ENCODE results near the gene GABRB1.

The GABRB1 gene

DNA sequence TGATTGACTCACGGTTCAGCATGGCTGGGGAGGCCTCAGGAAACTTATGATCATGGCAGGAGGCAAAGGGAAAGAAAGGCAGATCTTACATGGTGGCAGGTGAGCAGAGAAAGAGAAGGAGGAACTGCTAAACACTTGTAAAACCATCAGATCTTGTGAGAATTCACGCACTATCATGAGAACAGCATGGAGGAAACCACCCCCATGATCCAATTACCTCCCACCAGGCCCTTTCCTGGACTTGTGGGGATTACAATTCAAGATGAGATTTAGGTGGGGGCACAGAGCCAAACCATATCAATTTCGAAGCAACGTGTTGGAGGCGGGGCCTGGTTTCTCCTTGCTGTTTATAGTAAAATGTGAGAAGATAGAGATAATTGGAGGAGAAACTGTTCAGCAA, 167.4 kb downstream of the GABRB1 start:
- peaks cover 5% of the 10 kb centered on the region for H3K9me3 Mint-ChIP-seq
- no peaks in the 10 kb centered on the region for H3K36me3 Mint-ChIP-seq
- no peak for ATAC-seq
- H3K27ac Mint-ChIP-seq, result no peak overlapping the region
- H3K4me3 Mint-ChIP-seq, result no peak overlapping the region
- no peaks in the 10 kb centered on the region for H3K27me3 Mint-ChIP-seq
- no peaks in the 10 kb centered on the region for H3K4me1 Mint-ChIP-seq

- Mint-ChIP-seq H3K27me3 (no peaks in the 10 kb centered on the region), H3K36me3 (no peaks in the 10 kb centered on the region), H3K27ac (no peak overlapping the region), H3K9me3 (peaks cover 5% of the 10 kb centered on the region), H3K4me1 (no peaks in the 10 kb centered on the region), H3K4me3 (no peak overlapping the region)
- no peak for ATAC-seq
These were observed 172.2 kb downstream of the GABRB1 start for GRCh38 chr4:47203593-47203992.

DNA sequence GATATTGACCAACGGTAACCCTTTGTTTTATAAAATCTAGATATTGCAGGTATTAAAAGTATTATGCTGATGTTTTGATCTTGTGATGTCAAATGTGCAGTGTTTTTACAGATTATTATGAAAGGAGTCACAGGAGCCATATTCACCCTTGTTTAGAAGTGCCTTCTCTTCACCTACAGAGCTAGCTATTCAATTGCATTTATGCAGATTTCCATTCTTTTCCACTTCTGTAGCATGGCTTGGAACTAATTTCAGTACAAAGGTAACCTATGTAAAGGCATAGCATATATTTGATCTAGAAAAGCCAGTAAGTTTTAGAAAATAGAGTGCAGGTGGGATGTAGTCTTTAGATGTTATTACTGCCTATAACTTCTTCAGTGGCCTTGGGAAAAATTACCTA, 176.2 kb downstream of the GABRB1 start:
- H3K27ac Mint-ChIP-seq, result no peak overlapping the region
- no peak for ATAC-seq
- H3K4me1 Mint-ChIP-seq, result no peaks in the 10 kb centered on the region
- H3K9me3 Mint-ChIP-seq, result no peaks in the 10 kb centered on the region
- H3K27me3 Mint-ChIP-seq, result no peaks in the 10 kb centered on the region
- no peaks in the 10 kb centered on the region for H3K36me3 Mint-ChIP-seq
- no peak overlapping the region for H3K4me3 Mint-ChIP-seq

DNA sequence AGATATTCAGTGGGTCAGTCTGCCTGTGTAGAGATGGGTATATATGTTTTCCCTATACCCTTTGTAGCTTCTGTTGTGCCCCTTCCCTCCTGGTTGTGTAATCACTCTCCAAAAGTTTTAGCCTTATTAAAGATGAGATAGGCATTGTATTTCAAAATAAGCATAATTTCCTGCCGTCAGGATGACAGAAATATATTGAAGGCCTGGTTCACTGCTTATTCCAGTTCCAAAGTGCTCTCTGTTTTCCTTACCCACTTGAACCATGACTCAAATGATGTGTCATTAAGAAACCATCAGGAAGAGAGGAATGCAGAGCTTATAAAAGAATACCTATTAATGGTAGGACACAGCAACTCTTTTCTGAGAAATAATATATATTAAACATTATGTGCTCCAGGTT, 178.5 kb downstream of the GABRB1 start:
- no peaks in the 10 kb centered on the region for H3K27me3 Mint-ChIP-seq
- no peaks in the 10 kb centered on the region for H3K4me1 Mint-ChIP-seq
- H3K36me3 Mint-ChIP-seq, result no peaks in the 10 kb centered on the region
- H3K9me3 Mint-ChIP-seq, result no peaks in the 10 kb centered on the region
- no peak overlapping the region for H3K27ac Mint-ChIP-seq
- H3K4me3 Mint-ChIP-seq, result no peak overlapping the region
- ATAC-seq, result no peak

GRCh38 chr4:47210828-47211227, 179.5 kb downstream of the GABRB1 start:
- no peaks in the 10 kb centered on the region for H3K9me3 Mint-ChIP-seq

GRCh38 chr4:47213106-47213505, 181.7 kb downstream of the GABRB1 start:
- Mint-ChIP-seq H3K36me3 (no peaks in the 10 kb centered on the region), H3K4me1 (no peaks in the 10 kb centered on the region), H3K9me3 (no peaks in the 10 kb centered on the region), H3K27ac (no peak overlapping the region), H3K27me3 (no peaks in the 10 kb centered on the region), H3K4me3 (no peak overlapping the region)
- no peak for ATAC-seq

More at GRCh38 chr4:47210828-47211227, 179.5 kb downstream of the GABRB1 start:
- Mint-ChIP-seq H3K4me3 (no peak overlapping the region), H3K36me3 (no peaks in the 10 kb centered on the region), H3K27ac (no peak overlapping the region), H3K27me3 (no peaks in the 10 kb centered on the region), H3K4me1 (no peaks in the 10 kb centered on the region)
- no peak for ATAC-seq

DNA sequence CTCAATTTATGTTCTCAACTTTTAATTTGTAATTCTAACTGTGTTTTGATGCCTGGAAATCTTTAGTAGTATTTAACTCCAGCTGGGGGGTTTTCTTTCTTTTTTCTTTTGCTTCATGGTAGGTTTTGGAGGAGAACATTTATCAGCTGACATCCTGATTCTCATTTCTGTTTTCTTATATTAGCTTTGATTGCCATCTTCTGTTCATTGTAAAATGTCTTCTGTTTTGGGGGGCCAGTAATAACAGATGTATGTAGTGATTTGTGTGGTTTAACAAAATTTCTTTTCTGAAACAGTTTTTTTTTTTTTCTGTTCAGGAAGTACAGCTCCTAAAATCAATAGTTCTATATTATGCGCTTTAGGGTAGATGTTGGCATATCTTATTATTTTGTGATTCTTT, 182.2 kb downstream of the GABRB1 start:
- no peaks in the 10 kb centered on the region for H3K4me1 Mint-ChIP-seq
- H3K36me3 Mint-ChIP-seq, result no peaks in the 10 kb centered on the region
- no peak for ATAC-seq
- no peaks in the 10 kb centered on the region for H3K27me3 Mint-ChIP-seq
- no peak overlapping the region for H3K27ac Mint-ChIP-seq
- H3K4me3 Mint-ChIP-seq, result no peak overlapping the region
- no peaks in the 10 kb centered on the region for H3K9me3 Mint-ChIP-seq

- H3K9me3 Mint-ChIP-seq, result no peaks in the 10 kb centered on the region
- ATAC-seq, result no peak
- no peaks in the 10 kb centered on the region for H3K4me1 Mint-ChIP-seq
- H3K36me3 Mint-ChIP-seq, result no peaks in the 10 kb centered on the region
- H3K27me3 Mint-ChIP-seq, result no peaks in the 10 kb centered on the region
- no peak overlapping the region for H3K4me3 Mint-ChIP-seq
- H3K27ac Mint-ChIP-seq, result no peak overlapping the region
These were observed 182.6 kb downstream of the GABRB1 start for GRCh38 chr4:47213971-47214370.

DNA sequence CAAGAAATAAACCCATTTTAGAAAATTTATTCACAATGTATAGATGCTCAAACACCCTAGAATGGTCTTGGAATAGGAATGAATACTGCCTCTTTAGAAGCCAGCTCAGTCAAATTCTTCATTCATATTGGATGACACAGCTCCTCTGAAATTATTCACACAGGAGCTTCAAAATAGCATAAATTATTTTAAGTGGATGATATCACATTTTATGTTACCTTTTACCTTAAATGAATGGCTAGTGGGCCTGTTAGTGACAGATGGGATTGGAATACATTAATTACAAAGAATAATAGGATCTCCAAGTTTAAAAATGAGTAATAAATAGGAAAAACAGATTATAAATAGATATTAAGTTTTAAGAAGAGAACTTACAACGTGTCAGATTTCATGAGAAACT, 184.4 kb downstream of the GABRB1 start:
- H3K27ac Mint-ChIP-seq, result no peak overlapping the region
- no peaks in the 10 kb centered on the region for H3K9me3 Mint-ChIP-seq
- no peaks in the 10 kb centered on the region for H3K4me1 Mint-ChIP-seq
- ATAC-seq, result no peak
- no peak overlapping the region for H3K4me3 Mint-ChIP-seq
- H3K27me3 Mint-ChIP-seq, result peaks cover 9% of the 10 kb centered on the region
- H3K36me3 Mint-ChIP-seq, result no peaks in the 10 kb centered on the region

DNA sequence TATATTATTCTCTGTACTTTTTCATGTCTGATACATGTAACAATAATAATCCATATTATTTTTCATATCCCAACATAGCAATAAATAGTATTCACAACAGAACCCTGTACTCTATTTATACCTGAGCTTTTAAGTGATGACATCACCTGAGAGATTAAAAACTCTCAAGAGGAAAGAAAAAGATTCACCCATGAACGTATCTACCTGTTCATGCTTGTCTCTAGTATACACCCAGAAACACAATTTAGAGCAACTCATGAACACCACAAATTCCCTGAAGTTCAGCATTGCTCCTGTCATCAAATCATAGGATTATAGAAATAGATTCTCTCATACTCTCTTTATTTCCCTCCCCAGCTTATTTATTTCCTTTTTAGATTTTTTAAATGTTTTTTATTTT, 185.9 kb downstream of the GABRB1 start:
- H3K27me3 Mint-ChIP-seq, result peaks cover 9% of the 10 kb centered on the region
- H3K4me3 Mint-ChIP-seq, result no peak overlapping the region
- no peak for ATAC-seq
- no peak overlapping the region for H3K27ac Mint-ChIP-seq
- no peaks in the 10 kb centered on the region for H3K4me1 Mint-ChIP-seq
- H3K36me3 Mint-ChIP-seq, result no peaks in the 10 kb centered on the region
- H3K9me3 Mint-ChIP-seq, result no peaks in the 10 kb centered on the region

DNA sequence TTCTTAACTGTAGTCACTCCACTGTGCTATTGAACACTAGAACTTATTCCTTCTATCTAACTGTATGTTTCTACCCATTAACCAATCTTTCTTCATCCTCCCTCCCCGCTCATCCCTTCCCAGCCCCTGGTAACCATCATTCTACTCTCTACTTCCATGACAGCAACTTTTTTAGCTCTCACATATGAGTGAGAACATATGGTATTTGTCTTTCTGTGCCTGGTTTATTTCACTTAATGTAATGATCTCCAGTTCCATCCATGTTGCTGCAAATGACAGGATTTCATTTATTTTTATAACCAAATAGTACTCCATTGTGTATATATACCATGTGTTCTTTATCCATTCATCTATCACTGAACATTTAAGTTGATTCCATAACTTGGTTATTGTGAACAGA, 186.5 kb downstream of the GABRB1 start:
- ATAC-seq, result no peak
- H3K27me3 Mint-ChIP-seq, result peaks cover 9% of the 10 kb centered on the region
- no peaks in the 10 kb centered on the region for H3K9me3 Mint-ChIP-seq
- no peak overlapping the region for H3K4me3 Mint-ChIP-seq
- H3K4me1 Mint-ChIP-seq, result no peaks in the 10 kb centered on the region
- no peak overlapping the region for H3K27ac Mint-ChIP-seq
- H3K36me3 Mint-ChIP-seq, result no peaks in the 10 kb centered on the region

- H3K9me3 Mint-ChIP-seq, result no peaks in the 10 kb centered on the region
- no peak for ATAC-seq
- no peak overlapping the region for H3K4me3 Mint-ChIP-seq
- peaks cover 9% of the 10 kb centered on the region for H3K27me3 Mint-ChIP-seq
- H3K27ac Mint-ChIP-seq, result no peak overlapping the region
- no peaks in the 10 kb centered on the region for H3K36me3 Mint-ChIP-seq
- H3K4me1 Mint-ChIP-seq, result no peaks in the 10 kb centered on the region
These were observed 187.3 kb downstream of the GABRB1 start for GRCh38 chr4:47218631-47219030.

- peaks cover 9% of the 10 kb centered on the region for H3K27me3 Mint-ChIP-seq
- no peaks in the 10 kb centered on the region for H3K4me1 Mint-ChIP-seq
- H3K27ac Mint-ChIP-seq, result no peak overlapping the region
- no peak overlapping the region for H3K4me3 Mint-ChIP-seq
- no peaks in the 10 kb centered on the region for H3K36me3 Mint-ChIP-seq
- ATAC-seq, result no peak
- no peaks in the 10 kb centered on the region for H3K9me3 Mint-ChIP-seq
These were observed 188.2 kb downstream of the GABRB1 start for GRCh38 chr4:47219586-47219985.

- Mint-ChIP-seq H3K27ac (no peak overlapping the region), H3K27me3 (peaks cover 9% of the 10 kb centered on the region), H3K9me3 (no peaks in the 10 kb centered on the region), H3K4me1 (no peaks in the 10 kb centered on the region), H3K36me3 (no peaks in the 10 kb centered on the region), H3K4me3 (no peak overlapping the region)
- no peak for ATAC-seq
These were observed 190.4 kb downstream of the GABRB1 start for GRCh38 chr4:47221721-47222120.

GRCh38 chr4:47222276-47222675, 190.9 kb downstream of the GABRB1 start:
- no peak for ATAC-seq
- H3K4me1 Mint-ChIP-seq, result no peaks in the 10 kb centered on the region
- peaks cover 9% of the 10 kb centered on the region for H3K27me3 Mint-ChIP-seq
- no peaks in the 10 kb centered on the region for H3K9me3 Mint-ChIP-seq
- H3K27ac Mint-ChIP-seq, result no peak overlapping the region
- no peak overlapping the region for H3K4me3 Mint-ChIP-seq
- H3K36me3 Mint-ChIP-seq, result no peaks in the 10 kb centered on the region

- H3K27me3 Mint-ChIP-seq, result peaks cover 7% of the 10 kb centered on the region
- H3K36me3 Mint-ChIP-seq, result no peaks in the 10 kb centered on the region
- ATAC-seq, result no peak
- H3K27ac Mint-ChIP-seq, result no peak overlapping the region
- no peak overlapping the region for H3K4me3 Mint-ChIP-seq
- peaks cover 5% of the 10 kb centered on the region for H3K9me3 Mint-ChIP-seq
- H3K4me1 Mint-ChIP-seq, result no peaks in the 10 kb centered on the region
These were observed 193.0 kb downstream of the GABRB1 start for GRCh38 chr4:47224361-47224760.

- no peak for ATAC-seq
- no peak overlapping the region for H3K4me3 Mint-ChIP-seq
- H3K9me3 Mint-ChIP-seq, result no peaks in the 10 kb centered on the region
- no peaks in the 10 kb centered on the region for H3K36me3 Mint-ChIP-seq
- H3K4me1 Mint-ChIP-seq, result no peaks in the 10 kb centered on the region
- H3K27me3 Mint-ChIP-seq, result peaks cover 11% of the 10 kb centered on the region
- no peak overlapping the region for H3K27ac Mint-ChIP-seq
These were observed 204.4 kb downstream of the GABRB1 start for GRCh38 chr4:47235721-47236120.
